Kidney capillary endothelial cell (primary cell): ENCODE data around the gene PLXNB2.
"Not testable (repeated sequence)": the region's sequence is repeated elsewhere in the genome, so short reads cannot be mapped to it uniquely, and the experiment has no call there.

ENCODE experiments used
- DNase-seq: peaks from one replicate; pipeline ENCODE4 v3.0.0-alpha.2; 2018; ENCODE audit warnings: low spot score

The PLXNB2 gene, protein sequence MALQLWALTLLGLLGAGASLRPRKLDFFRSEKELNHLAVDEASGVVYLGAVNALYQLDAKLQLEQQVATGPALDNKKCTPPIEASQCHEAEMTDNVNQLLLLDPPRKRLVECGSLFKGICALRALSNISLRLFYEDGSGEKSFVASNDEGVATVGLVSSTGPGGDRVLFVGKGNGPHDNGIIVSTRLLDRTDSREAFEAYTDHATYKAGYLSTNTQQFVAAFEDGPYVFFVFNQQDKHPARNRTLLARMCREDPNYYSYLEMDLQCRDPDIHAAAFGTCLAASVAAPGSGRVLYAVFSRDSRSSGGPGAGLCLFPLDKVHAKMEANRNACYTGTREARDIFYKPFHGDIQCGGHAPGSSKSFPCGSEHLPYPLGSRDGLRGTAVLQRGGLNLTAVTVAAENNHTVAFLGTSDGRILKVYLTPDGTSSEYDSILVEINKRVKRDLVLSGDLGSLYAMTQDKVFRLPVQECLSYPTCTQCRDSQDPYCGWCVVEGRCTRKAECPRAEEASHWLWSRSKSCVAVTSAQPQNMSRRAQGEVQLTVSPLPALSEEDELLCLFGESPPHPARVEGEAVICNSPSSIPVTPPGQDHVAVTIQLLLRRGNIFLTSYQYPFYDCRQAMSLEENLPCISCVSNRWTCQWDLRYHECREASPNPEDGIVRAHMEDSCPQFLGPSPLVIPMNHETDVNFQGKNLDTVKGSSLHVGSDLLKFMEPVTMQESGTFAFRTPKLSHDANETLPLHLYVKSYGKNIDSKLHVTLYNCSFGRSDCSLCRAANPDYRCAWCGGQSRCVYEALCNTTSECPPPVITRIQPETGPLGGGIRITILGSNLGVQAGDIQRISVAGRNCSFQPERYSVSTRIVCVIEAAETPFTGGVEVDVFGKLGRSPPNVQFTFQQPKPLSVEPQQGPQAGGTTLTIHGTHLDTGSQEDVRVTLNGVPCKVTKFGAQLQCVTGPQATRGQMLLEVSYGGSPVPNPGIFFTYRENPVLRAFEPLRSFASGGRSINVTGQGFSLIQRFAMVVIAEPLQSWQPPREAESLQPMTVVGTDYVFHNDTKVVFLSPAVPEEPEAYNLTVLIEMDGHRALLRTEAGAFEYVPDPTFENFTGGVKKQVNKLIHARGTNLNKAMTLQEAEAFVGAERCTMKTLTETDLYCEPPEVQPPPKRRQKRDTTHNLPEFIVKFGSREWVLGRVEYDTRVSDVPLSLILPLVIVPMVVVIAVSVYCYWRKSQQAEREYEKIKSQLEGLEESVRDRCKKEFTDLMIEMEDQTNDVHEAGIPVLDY (N-terminal part only)

GRCh38 chr22:50306753-50307749 lies at the start of gene PLXNB2:
TSS of gene PLXNB2 (minus strand) at chr22:50307646. CDS start at chr22:50290584, 17,062 bp downstream.
- no peak for DNase-seq

- DNase-seq, result no peak
Measured at GRCh38 chr22:50357222-50357621, 49.8 kb upstream of the PLXNB2 start.

- no peak for DNase-seq
Measured at GRCh38 chr22:50356186-50356585, 48.7 kb upstream of the PLXNB2 start.

GRCh38 chr22:50348058-50348457 lies 40.6 kb upstream of the PLXNB2 start:
- no peak for DNase-seq

- no peak for DNase-seq
Measured at GRCh38 chr22:50347157-50347556, 39.7 kb upstream of the PLXNB2 start.

GRCh38 chr22:50346470-50346869 lies 39.0 kb upstream of the PLXNB2 start:
- DNase-seq, result no peak

- no peak for DNase-seq
Measured at GRCh38 chr22:50343541-50343935, 36.1 kb upstream of the PLXNB2 start.

DNA sequence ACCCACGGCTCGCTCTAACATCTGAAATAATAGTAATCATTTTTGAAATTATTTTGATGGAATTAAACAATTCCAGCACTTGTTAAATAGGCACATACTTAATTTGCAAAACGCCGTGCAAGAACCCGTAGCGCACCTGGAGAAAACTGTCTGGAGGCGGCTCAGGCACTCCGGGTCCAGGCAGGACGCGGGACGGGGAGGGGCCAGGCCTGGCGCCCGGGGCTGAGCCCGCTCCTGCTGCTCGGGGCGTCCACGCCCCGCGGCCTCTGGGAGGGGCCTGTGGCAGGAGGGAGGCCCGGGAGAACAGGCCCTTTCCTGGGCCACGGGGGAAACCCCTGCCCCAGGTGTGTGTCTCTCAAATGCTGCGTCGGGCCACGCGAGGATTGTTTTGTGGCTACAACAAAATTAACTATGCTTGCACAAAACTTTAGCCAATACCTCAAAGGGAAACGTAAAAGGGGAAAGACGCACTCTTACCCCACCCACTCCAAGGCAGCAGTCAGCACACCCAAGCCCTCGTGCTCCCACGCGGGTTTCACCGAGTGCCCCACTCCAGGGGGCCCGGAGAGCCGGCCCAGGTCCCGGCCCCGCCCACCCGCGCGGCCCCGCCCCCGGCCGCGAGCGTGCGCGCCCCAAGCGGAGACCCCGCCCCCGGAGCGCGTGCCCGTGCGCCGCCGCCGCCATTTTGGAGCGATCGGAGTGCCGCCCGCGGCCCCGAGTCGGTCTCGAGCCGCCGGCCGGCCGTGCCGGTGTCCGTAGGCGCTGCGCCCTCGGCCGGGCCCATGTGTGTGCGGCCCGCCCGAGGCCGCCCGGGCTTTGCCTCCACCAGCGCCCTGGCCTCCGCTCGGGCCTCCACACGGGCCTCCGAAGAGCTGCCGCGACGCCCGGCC lies 35.5 kb upstream of the PLXNB2 start, which contains the start of gene PPP6R2:
Gene PPP6R2 (plus strand): TSS at position 677 of the 890 bp plus-strand sequence. CDS start 50,582 bp downstream, outside the sequence.
- DNase-seq, result peak; percentile 66

DNA sequence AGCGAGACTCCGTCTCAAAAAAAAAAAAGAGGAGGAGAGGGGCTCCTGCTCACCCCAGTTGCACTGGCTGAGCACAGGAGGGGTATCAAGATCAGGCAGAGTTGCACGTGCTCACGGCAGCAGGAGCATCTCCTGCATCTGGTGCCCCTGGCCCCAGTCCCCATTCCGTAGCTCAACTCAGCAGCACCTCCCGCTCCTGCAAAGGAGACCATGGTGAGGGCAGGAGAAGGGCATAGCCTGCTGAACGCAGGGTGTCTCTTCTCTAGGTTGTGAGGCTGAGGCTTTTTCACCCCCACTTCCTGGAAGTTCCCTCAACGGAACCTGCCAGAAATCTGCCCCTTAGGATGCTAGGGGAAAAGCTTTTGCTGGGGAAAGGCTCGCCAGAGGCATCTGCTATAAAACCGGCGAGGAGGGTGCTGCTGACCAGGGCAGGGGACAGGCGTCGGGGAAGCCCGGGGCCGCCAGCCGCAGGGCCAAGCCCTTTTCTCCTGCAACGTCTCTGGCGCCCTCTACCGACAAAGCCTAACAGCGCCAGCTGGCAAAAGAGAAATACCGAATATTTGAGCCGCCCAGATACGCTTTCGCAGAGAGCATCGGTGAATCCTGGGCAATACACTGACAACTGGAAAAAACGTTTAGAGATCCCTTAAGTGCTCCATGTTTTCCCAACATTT lies 34.7 kb upstream of the PLXNB2 start:
- peak; percentile 81 for DNase-seq

- no peak for DNase-seq
Measured at GRCh38 chr22:50339945-50340879, 32.8 kb upstream of the PLXNB2 start.

DNA sequence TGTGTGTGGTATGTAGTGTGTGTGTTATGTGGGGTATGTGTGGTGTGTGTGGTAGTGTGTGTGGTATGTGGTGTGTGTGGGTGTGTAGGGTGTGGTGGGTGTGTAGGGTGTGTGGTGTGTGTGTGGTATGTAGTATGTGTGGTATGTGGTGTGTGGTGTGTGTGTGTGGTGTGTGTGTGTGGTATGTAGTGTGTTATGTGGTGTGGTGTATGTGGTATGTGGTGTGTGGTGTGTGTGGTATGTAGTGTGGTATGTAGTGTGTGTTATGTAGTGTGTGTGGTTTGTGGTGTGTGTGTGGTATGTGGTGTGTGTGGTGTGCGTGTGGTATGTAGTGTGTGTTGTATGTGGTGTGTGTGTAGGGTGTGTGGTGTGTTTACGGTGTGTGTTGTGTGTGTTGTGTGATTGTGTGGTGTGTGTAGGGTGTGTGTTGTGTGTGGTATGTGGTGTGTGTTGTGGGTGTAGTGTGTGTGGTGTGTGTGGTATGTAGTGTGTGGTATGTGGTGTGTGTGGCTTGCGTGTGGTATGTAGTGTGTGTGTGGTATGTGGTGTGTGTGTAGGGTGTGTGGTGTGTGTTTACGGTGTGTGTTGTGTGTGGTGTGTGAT lies 31.5 kb upstream of the PLXNB2 start:
- DNase-seq, result no peak

DNA sequence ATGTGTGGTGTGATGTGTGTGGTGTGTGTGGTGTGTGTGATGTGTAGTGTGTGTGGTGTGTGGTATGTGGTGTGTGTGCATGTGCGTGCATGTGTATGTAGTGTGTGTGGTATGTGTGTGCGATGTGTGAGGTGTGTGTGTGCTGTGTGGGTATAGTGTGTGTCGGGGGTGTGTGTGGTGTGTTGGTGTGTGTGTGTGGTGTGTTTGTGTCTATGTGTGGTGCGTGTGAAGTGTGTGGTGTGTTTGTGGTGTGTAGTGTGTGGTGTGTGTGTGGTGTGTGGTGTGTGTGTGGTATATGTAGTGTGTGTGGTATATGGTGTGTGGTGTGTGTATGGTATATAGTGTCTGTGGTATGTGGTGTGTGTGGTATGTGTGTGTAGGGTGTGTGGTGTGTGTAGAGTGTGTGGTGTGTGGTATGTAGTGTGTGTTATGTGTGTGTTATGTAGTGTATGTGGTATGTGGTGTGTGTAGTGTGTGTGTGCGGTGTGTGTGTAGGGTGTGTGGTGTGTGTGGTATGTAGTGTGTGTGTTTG lies 30.7 kb upstream of the PLXNB2 start:
- no peak for DNase-seq

DNA sequence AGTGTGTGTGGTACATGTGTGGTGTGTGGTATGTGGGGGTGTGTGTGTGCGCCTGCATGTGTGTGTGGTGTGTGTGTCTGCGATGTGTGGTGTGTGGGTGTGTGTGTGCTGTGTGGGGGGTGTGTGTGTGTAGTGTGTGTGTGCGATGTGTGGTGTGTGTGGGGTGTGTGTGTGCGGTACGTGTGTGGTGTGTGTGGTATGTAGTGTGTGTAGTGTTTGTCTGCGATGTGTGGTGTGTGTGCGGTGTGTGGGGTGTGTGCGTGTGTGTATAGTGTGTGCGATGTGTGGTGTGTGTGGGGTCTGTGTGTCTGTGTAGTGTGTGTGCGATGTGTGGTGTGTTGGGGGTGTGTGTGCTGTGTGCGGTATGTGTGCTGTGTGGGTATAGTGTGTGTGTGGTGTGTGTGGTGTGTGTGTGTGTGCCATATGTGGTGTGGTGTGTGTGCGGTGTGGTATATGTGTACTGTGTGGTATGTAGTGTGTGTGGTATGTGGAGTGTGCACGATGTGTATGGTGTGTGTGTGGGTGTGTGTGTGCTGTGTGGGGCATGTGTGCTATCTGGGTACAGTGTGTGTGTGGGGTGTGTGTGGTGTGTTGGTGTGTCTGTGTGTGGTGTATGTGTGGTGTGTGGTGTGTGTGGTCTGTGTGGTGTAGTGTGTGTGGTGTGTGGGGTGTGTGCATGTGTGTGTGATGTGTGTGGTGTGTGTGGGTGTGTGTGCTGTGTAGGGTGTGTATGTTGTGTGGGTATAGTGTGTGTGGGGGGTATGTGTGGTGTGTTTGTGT lies 30.0 kb upstream of the PLXNB2 start:
- DNase-seq, result no peak

- DNase-seq, result not testable (repeated sequence)
Measured at GRCh38 chr22:50334433-50334832, 27.0 kb upstream of the PLXNB2 start.

- no peak for DNase-seq
Measured at GRCh38 chr22:50329236-50329635, 21.8 kb upstream of the PLXNB2 start.

- DNase-seq, result no peak
Measured at GRCh38 chr22:50327711-50328019, 20.2 kb upstream of the PLXNB2 start.
